Measurements from ENCODE around the gene ADIPOQ.
"Not testable (repeated sequence)": the region's sequence is repeated elsewhere in the genome, so short reads cannot be mapped to it uniquely, and the experiment has no call there.

The ADIPOQ gene

GRCh38 chr3:186842426-186843038, at the start of gene ADIPOQ:
ADIPOQ (plus strand) TSS chr3:186842710; CDS start chr3:186853059, 10,349 bp downstream.
- DNase-seq, result no peak

- peak; percentile 37 for DNase-seq
Observed at GRCh38 chr3:186798239-186798874, 44.2 kb upstream of the ADIPOQ start.

GRCh38 chr3:186800285-186800684, 42.2 kb upstream of the ADIPOQ start:
- no peak for DNase-seq

GRCh38 chr3:186802701-186803100, 39.8 kb upstream of the ADIPOQ start:
- DNase-seq, result no peak

DNA sequence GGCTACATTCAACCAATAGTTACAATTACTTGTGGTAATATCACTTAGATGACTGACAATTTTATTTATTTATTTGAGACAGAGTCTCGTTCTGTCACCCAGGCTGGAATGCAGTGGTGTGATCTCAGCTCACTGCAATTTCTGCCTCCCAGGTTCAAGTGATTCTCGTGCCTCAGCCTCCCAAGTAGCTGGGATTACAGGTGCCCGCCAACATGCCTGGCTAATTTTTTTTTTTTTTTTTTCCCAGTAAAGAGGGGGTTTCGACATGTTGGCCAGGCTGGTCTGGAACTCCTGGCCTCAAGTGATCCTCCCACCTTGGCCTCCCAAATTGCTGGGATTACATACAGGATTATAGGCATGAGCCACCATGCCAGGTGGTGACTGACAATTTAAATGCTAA, 39.1 kb upstream of the ADIPOQ start:
- DNase-seq, result not testable (repeated sequence)

DNA sequence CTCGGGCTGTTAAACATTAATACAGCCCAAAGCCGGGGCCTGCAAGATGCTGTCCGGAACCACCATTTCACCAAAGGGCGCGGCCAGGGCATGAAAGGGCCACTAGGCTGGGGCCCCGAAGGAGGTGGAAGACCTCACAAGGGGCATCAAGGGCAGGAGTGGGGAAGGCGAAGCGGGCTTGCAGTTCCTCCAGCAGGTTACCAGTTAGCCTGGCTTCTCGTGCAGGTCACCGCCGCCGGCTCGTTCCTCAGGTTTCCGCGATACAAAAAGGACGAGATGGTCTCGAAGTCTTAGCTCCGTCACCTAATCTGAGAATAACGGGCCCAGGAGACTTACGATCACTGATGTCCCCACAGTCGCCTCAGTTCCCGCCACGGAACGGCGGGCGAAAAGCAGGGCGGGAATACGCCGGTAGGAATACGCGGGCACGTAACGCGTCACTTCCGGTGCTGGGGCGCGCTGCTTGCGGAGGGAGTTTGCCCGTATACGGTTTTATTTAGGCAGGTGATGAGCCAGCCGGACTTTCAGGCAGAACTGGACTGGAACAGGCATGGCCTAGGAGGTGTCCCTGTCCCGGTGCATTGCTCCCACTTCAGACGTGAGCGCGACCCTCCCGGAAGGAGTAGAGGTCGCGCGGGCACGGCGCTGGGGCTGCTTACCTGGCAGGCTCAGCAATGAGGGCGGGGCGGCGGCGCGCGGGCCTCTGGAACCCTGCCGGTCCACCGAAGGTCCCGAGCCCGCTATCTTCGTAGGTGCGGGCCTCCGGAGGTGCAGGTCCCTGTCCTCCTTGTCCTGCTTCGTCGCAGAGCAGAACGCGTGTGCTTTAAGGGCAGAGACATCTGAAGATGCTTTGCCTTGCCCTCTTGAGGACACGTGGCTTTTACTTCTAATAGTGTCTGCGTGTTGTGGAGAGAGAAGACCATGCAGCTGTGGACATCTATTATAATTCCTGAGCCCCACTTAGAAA, 36.1 kb upstream of the ADIPOQ start, which contains the start of gene RFC4:
RFC4 (minus strand) TSS at position 394 of the 967 bp plus-strand sequence. CDS start 1,769 bp downstream, outside the sequence.
- DNase-seq, result peak; percentile 96

- peak; percentile 82 for DNase-seq
Observed at GRCh38 chr3:186807231-186807630, 35.3 kb upstream of the ADIPOQ start.

DNA sequence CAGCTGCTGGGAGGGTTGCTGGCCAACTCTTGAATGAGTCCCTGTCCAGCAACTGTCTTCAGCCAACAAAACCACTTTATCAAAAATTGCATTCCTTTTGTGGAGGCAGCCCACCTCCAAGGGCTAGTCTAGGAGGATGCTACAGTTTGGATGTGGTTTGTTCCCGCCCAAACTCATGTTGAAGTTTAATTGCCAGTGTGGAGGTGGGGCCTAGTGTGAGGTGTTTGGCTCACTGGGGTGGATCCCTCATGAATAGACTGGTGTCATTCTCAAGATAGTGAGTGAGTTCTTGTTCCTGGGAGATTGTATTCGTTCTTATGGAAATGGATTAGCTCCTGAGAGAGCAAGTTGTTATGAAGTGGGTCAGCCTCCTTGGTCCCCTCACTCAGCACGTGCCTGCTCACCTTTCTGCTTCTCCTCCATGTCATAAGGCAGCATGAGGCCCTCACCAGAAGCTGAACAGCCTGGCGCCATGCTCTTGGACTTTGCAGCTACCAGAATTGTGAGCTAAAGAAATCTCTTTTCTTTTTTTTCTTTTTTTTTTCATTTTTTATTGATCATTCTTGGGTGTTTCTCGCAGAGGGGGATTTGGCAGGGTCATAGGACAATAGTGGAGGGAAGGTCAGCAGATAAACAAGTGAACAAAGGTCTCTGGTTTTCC, 32.0 kb upstream of the ADIPOQ start:
- no peak for DNase-seq

DNA sequence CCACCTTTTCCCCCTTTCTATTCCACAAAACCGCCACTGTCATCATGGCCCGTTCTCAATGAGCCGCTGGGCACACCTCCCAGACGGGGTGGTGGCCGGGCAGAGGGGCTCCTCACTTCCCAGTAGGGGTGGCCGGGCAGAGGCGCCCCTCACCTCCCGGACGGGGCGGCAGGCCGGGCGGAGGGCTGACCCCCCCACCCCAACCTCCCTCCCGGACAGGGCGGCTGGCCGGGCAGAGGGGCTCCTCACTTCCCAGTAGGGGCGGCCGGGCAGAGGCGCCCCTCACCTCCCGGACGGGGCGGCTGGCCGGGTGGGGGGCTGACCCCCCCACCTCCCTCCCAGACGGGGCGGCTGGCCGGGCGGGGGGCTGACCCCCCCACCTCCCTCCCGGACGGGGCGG, 31.2 kb upstream of the ADIPOQ start:
- not testable (repeated sequence) for DNase-seq

GRCh38 chr3:186814100-186814499, 28.4 kb upstream of the ADIPOQ start:
- no peak for DNase-seq

DNA sequence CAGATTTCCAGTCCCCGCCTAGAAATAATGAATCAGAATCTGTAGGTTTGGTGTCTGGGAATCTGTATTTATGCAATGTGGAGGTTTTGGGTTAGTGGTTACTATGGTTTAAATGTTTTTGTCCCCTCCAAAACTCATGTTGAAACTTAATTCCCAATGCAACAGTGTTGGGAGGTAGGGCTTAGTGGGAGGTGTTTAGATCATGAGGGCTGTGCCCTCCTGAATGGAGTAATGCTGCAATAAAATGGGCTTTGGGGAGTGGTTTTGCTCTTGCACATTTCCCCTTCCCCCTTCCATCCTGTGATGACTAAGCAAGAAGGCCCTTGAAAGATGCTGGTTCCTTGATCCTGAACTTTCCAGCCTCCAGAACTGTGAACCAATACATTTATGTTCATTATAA, 27.1 kb upstream of the ADIPOQ start:
- DNase-seq, result peak; percentile 26

- no peak for DNase-seq
Observed at GRCh38 chr3:186818516-186818915, 24.0 kb upstream of the ADIPOQ start.

- DNase-seq, result no peak
Observed at GRCh38 chr3:186818956-186819355, 23.6 kb upstream of the ADIPOQ start.

- DNase-seq, result peak; percentile 73
Observed at GRCh38 chr3:186821429-186822387, 20.8 kb upstream of the ADIPOQ start.

- DNase-seq, result not testable (repeated sequence)
Observed at GRCh38 chr3:186822388-186822759, 20.1 kb upstream of the ADIPOQ start.

DNA sequence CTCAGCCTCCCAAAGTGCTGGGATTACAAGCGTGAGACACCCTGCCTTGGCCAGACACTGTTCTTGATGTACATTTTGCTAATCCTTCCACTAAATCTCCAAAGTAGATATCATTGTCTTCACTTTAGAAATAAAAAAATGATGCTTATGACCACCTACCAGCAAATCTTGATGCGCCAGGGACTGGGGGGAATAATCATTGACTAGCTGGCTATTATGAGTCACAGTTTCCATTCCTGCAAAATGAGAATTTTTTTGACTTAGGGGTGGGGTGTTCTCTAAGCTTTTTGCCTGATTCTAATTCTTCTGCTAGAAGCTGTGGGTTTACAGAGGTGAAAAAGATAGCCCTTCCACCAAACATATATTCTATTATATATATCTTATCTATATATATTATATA, 19.1 kb upstream of the ADIPOQ start:
- DNase-seq, result no peak

DNA sequence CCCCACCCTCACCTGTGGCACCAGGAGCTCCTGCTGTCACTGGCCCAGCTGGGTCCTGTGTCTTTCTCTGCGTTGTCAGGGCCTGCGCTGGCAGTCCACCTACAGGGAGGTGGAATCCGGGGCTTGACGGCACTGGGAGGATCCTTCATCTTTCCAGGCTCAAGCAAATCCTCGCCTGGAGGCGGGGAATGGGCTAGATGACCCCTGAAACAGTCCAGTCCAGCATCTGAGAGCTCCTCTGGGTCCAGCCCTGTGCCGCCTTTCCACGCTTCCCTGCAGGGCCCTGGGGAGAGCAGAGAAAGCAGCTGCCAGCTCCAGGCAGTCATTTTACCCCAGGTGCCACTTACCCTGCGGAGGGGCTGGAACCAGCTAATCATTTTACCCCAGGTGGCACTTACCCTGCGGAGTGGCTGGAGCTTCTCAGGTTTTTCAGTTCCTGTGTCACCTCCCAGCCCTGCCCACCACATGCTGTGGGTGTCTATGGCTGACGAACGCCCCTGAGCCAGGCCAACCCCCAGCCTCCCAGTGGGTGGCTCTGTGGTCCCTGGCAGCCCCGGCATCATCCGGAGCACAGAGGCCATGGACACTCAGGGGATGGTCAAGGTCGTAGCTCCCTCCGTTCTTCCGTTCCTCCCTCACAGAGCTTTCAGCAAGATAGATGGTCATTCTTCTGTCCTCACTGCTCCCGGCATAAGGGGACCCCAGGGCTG, 17.9 kb upstream of the ADIPOQ start:
- peak; percentile 24 for DNase-seq

DNA sequence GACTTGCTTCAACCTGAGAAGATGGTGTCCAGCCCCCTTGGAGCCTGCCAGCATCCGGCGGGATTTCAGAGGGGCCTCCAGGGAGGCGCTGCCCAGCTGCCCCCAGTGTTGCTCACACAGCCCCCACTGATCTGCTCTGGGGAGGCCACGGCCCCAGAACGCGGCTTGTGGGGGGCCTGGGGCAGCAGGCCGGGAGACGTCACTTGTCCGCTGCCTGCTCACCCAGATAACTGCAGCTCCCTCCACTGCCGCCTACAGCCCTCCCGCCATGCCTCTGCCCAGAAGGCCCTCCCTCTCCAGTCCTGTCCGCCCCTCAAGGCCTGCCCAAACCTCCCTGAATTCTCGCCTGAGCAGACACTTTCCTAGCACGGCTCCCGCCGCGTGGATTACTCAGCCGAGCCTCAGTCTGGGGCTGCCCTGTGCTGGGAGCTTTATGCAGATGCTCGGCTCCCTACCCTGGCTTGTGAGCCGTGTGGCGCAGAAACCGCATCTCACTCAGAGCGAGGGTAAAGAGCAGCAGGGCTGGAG, 17.2 kb upstream of the ADIPOQ start:
- peak; percentile 67 for DNase-seq

DNA sequence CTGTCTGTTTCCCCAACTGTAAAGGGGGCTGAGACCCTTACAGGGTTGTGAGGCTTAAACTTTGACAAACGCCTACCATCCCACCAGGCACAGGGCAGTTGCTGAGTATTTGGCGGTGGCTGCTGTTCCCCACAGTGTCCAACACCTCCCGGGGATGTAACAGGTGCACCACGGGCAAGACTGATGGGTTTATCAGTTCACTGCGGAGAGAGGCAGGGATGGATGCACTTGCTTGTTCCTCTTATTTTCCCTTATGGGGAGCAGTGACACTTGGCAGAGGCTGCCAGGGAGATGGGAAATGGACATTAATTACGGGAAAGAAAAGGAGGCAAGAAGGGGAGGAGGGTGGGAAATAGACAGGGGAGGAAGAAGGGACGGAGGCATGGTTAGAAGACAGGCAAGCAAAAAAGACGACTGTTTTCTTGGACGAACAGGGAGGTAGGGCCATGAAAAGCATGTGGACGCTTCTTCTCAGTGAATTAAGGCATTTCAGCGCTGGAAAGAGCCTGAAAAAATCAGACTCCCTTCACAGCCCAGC, 16.6 kb upstream of the ADIPOQ start:
- peak; percentile 46 for DNase-seq

DNA sequence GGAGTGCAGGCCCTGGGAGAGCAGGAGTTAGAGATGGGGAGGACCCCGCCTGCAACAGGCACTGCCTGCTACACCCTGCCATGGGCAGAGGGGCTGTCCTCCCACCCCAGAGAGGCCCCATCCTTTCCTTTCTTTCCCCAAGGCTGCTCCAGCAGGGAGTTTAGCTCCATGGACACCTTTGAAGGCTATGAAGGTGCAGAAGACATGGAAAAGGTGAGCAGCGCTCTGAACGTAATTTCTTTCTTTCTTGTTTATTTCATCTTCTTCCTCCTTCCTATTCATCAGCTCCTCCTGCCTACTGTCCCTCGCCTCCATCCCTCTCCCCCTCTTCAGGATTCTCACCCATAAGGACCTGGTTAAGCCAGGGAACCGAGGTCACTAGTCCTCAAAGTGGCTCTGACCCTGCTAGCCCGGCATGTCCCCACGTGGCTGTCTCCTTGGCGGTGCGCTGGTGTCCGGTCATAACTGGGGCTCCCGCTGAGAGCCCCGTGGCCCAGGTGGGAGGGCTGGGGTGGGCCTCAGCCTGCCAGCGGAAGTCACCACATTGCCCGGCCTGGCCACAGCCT, 16.0 kb upstream of the ADIPOQ start:
- peak; percentile 56 for DNase-seq
